ENCODE measurements around the gene TSPAN4. TPM values are rescaled to one million over a fixed set of nuclear protein-coding genes. Genes with fewer than 3 reads are reported as not detected.

TSPAN4 gene
- total RNA-seq, 1 experiment from 2014 or later, result 50.3 TPM

GRCh38 chr11:852762-853161, 10.1 kb downstream of the TSPAN4 start:
- DNase-seq (ENCODE audit: low read depth, low spot score) (no peak), ATAC-seq (no peak)
- Histone ChIP-seq H3K27ac (ENCODE audit: low read depth, low read length) (no peak overlapping the region), H3K4me1 (ENCODE audit: control insufficient read depth in 1 of 2, insufficient read depth in 2 of 2, low read length in 2 of 2) (peaks cover 0 to 14% of the 10 kb centered on the region in 2 experiments; a peak in 2 of 4 replicates), H2AFZ (ENCODE audit: low read depth, low read length, poor library complexity, severe bottlenecking) (no peak overlapping the region), H3K9ac (ENCODE audit: low read length) (no peak overlapping the region), H3K79me2 (ENCODE audit: insufficient read depth, low read length) (no peaks in the 10 kb centered on the region), H3K9me3 (ENCODE audit: control insufficient read depth in 1 of 2, insufficient read depth in 1 of 2, low read depth in 1 of 2, low read length in 2 of 2) (no peaks in the 10 kb centered on the region), H3K4me3 (replicated peaks in 1 of 2; ENCODE audit: low read depth in 1 of 2, low read length in 2 of 2) (no peak overlapping the region), H3K27me3 (ENCODE audit: insufficient read depth, low read length) (no peaks in the 10 kb centered on the region), H4K20me1 (ENCODE audit: insufficient read depth) (no peaks in the 10 kb centered on the region), H3K9me2 (ENCODE audit: insufficient read depth) (no peaks in the 10 kb centered on the region), H3K4me2 (ENCODE audit: low read length) (no peak overlapping the region), H3K36me3 (ENCODE audit: control insufficient read depth in 1 of 2, insufficient read depth in 2 of 2, low read length in 2 of 2) (no peaks in the 10 kb centered on the region; a peak in 1 of 4 replicates)
- intact Hi-C loops (cut with micrococcal nuclease), result no loop called here
- TF ChIP-seq JUND (IDR thresholded peaks at IDR 0.05), result no peak
- no peak for TF ChIP-seq RAD21 (IDR thresholded peaks at IDR 0.05; ENCODE audit: low read depth)
- TF ChIP-seq MAX (IDR thresholded peaks at IDR 0.05), result no peak
- TF ChIP-seq FOSL1 (IDR thresholded peaks at IDR 0.05; ENCODE audit: low read depth), result no peak
- TF ChIP-seq YY1 (IDR thresholded peaks at IDR 0.05; ENCODE audit: extremely low read depth, insufficient replicate concordance, low read depth, low read length), result no peak
- TF ChIP-seq ZFX (IDR thresholded peaks at IDR 0.05), result no peak
- TF ChIP-seq CEBPB (IDR thresholded peaks at IDR 0.05; ENCODE audit: low read depth), result no peak
- no peak for TF ChIP-seq EGR1 (IDR thresholded peaks at IDR 0.05; ENCODE audit: low read depth)
- TF ChIP-seq ZNF274 (IDR thresholded peaks at IDR 0.05; ENCODE audit: low read depth, low read length), result no peak
- no peak for TF ChIP-seq REST (IDR thresholded peaks at IDR 0.05; ENCODE audit: low read depth)
- TF ChIP-seq SIN3A (IDR thresholded peaks at IDR 0.05; ENCODE audit: low read depth), result no peak
- no peak for TF ChIP-seq CTCF (IDR thresholded peaks at IDR 0.05 in 2 of 3, conservative IDR thresholded peaks at IDR 0.05 in 1 of 3; ENCODE audit: borderline replicate concordance in 1 of 3, insufficient read depth in 1 of 3, low read depth in 2 of 3, low read length in 2 of 3)
- no peak for TF ChIP-seq POLR2A (IDR thresholded peaks at IDR 0.05; ENCODE audit: borderline replicate concordance, extremely low read depth, insufficient read depth, insufficient read length)
- no peak for TF ChIP-seq POLR2AphosphoS5 (IDR thresholded peaks at IDR 0.05; ENCODE audit: low read depth, low read length)
- TF ChIP-seq TCF7L2 (IDR thresholded peaks at IDR 0.05; ENCODE audit: borderline replicate concordance, extremely low read depth, insufficient read depth, insufficient read length), result no peak
- no peak for TF ChIP-seq SRF (IDR thresholded peaks at IDR 0.05; ENCODE audit: low read depth)
- TF ChIP-seq ELF1 (IDR thresholded peaks at IDR 0.05; ENCODE audit: borderline replicate concordance, low read depth), result no peak
- TF ChIP-seq ZBTB33 (IDR thresholded peaks at IDR 0.05; ENCODE audit: extremely low read depth, insufficient replicate concordance, low read length), result no peak
- no TSS peak for BruUV-seq (replicated peaks)
- ChIA-PET POLR2A (interaction anchor here (0.7 kb wide), 1 partner anchor 96 kb away, joined by 3 read pairs; no protein-coding TSS in a partner anchor), RAD21 (ENCODE audit: low non-redundant PET in 1 of 2, low total read pairs in 2 of 2, uncharacterized antibody in 2 of 2, unreplicated experiment in 2 of 2) (no interaction called here), CTCF (no interaction called here)

Data from HCT116 (cell line).